Uterus (tissue), 2 donors: Measurements from ENCODE around the gene FRMPD4.

Source experiments
- CTCF ChIP-seq, 4 experiments: fragments of 200-600 bp in 2 of 4; fragments of 450-650 bp in 2 of 4; sonication (generic) in 2 of 4; IDR thresholded peaks; one replicate each; pipeline ENCODE4 v1.5.1; 2016 to 2019; ENCODE audit warnings: antibody characterized with exemption in 4 of 4, mild to moderate bottlenecking in 2 of 4, moderate library complexity in 1 of 4
- POLR2A ChIP-seq, 2 donors: fragments of 450-650 bp; IDR thresholded peaks; one replicate each; pipeline ENCODE4 v1.6.1; 2016; ENCODE audit warnings: antibody characterized with exemption in 2 of 2, mild to moderate bottlenecking in 1 of 2, moderate library complexity in 1 of 2

DNA sequence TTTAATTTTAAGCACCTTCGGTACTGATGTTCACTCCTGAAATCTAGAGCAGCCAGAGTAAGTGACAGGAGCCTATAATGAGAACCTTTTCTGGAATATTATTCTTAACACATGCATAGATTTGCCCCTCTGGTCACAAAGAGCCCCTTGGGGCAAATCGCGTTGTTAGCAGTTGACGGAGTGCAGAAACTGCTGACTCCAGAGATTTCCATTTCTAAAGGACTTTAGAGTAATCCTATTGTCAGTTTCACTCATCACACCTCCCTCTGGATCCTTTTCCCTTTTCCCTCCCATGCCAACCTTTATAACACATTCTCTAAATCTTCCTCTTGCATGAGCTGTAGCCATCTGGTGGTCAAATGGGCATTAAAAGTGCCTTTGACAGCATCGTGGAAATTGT lies 388.0 kb downstream of the FRMPD4 start:
- TF ChIP-seq POLR2A (IDR thresholded peaks at IDR 0.05), result no peak
- no peak for TF ChIP-seq CTCF (IDR thresholded peaks at IDR 0.05)
